Activated naive CD4-positive, alpha-beta T cell treated with anti-CD3 and anti-CD28 coated beads, Interleukin-2, amount 50 U/mL, for 72 hours (primary cell): ENCODE data around the gene PYROXD2. TPM values are rescaled to one million over a fixed set of nuclear protein-coding genes. Genes with fewer than 3 reads are reported as not detected.
"Not testable (repeated sequence)": the region's sequence is repeated elsewhere in the genome, so short reads cannot be mapped to it uniquely, and the experiment has no call there.

Source experiments
- ATAC-seq, 2 donors: fragments of 150-1000 bp; cut with Tn5 transposase; 2 replicates each; pipeline ENCODE4 v1.10.0; 2021; ENCODE audit warnings: mild to moderate bottlenecking in 2 of 2, moderate library complexity in 2 of 2
- DNase-seq, 2 donors: peaks; one replicate each; pipeline ENCODE4 v3.0.0; 2021 to 2022; ENCODE audit warnings: low spot score in 2 of 2
- H3K27ac Mint-ChIP-seq, 2 donors: one replicate each; pipeline ENCODE4 v1.8.0; 2022; ENCODE audit warnings: mild to moderate bottlenecking in 2 of 2, mixed read lengths in 2 of 2
- H3K36me3 Mint-ChIP-seq, 2 donors: one replicate each; pipeline ENCODE4 v1.8.0; 2022; ENCODE audit warnings: mixed read lengths in 2 of 2
- H3K9me3 Mint-ChIP-seq, 2 donors: one replicate each; pipeline ENCODE4 v1.8.0; 2022; ENCODE audit warnings: mixed read lengths in 2 of 2
- total RNA-seq, 2 donors: library from RNA; stranded (reverse); gene quantifications; one replicate each; pipeline ENCODE4 v1.2.3, GENCODE V29; 2022

PYROXD2 gene
- total RNA-seq, 2 donors from 2014 or later = 2.3 to 7.0 TPM

GRCh38 chr10:98367604-98368451 lies 47.2 kb downstream of the PYROXD2 start:
- H3K36me3 Mint-ChIP-seq = no peaks in the 10 kb centered on the region
- no peak overlapping the region for H3K27ac Mint-ChIP-seq
- DNase-seq (no peak), ATAC-seq (no peak)
- peaks cover 0 to 6% of the 10 kb centered on the region in 2 donors for H3K9me3 Mint-ChIP-seq

GRCh38 chr10:98366062-98366530 lies 48.9 kb downstream of the PYROXD2 start:
- Mint-ChIP-seq H3K27ac (no peak overlapping the region), H3K9me3 (peaks cover 0 to 6% of the 10 kb centered on the region in 2 donors), H3K36me3 (no peaks in the 10 kb centered on the region)
- ATAC-seq (no peak), DNase-seq (no peak)

DNA sequence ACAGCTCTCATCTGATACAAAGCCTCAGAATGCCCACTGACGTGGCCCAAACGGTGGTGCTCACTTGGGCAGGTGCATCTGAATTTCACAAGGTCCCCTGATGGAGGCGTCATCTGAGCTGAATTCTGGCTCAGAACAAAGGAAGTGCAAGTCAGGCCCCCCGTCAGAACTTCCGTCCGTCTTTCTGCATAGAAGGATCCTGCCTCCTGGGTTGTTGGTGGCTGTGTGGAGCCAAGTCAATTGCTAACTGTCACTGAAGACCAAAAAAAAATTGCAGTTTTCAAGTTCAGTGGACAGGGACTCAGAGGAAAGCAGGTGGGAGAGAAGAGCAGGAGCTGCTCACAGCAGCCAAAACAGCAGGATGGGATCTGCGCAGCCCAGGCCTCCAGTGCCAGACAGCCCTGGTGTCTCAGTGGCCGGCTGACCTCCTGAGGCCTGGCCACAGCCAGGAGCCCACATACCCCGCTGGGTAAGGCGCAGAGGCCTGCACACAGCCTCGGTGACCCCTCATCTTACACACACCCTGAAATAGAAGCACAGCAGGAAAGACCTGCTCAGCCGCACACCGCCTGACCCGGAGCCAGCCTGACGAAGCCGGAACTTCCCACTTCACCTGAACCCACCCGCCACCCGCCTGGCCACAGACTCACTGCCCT lies 49.4 kb downstream of the PYROXD2 start:
- ATAC-seq = no peak
- no peak for DNase-seq
- no peak overlapping the region for H3K27ac Mint-ChIP-seq
- H3K9me3 Mint-ChIP-seq = peaks cover 0 to 6% of the 10 kb centered on the region in 2 donors
- no peaks in the 10 kb centered on the region for H3K36me3 Mint-ChIP-seq

DNA sequence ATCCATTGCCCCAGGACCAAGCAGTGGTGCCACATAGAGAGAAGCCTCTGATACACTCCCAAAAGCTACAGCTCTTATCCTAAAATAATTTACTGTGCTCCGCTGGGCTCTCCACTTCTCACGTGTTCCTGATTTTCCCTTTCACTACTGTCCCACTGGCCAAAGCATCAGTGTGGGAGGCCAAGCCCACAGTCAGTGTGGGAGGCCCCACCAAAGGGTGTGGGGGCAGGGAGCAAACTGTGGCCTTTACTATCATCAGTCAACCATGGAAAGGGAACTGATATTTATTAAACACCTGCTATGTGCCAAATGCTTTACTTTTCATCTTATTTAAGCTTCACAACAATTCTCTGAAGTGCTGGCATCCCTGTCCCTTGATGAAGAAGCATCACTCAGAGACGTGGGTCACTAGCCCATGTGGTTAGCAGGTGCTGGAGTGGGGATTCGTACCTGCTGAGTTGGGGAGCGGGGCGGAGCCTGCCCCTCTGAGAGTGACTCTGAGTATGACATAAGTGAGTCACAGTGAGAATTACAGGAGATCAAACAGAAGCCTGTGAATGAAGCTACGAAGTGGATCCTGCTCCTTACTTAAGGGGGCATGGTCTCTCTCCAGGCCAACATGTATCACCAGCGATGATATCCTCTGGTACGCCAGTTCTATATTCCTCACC lies 50.4 kb downstream of the PYROXD2 start:
- H3K9me3 Mint-ChIP-seq = peaks cover 0 to 6% of the 10 kb centered on the region in 2 donors
- H3K27ac Mint-ChIP-seq = no peak overlapping the region
- ATAC-seq (no peak), DNase-seq (no peak)
- no peaks in the 10 kb centered on the region for H3K36me3 Mint-ChIP-seq

GRCh38 chr10:98363220-98363619 lies 51.8 kb downstream of the PYROXD2 start:
- no peak overlapping the region for H3K27ac Mint-ChIP-seq
- H3K36me3 Mint-ChIP-seq = no peaks in the 10 kb centered on the region
- peaks cover 0 to under 1% of the 10 kb centered on the region in 2 donors for H3K9me3 Mint-ChIP-seq
- ATAC-seq = no peak
- no peak for DNase-seq

- ATAC-seq (peak; percentile 96 to 97), DNase-seq (peak; percentile 25 to 57)
- no peaks in the 10 kb centered on the region for H3K9me3 Mint-ChIP-seq
- no peaks in the 10 kb centered on the region for H3K36me3 Mint-ChIP-seq
- H3K27ac Mint-ChIP-seq = no peak overlapping the region
These were observed 53.6 kb downstream of the PYROXD2 start for GRCh38 chr10:98361131-98362025.

DNA sequence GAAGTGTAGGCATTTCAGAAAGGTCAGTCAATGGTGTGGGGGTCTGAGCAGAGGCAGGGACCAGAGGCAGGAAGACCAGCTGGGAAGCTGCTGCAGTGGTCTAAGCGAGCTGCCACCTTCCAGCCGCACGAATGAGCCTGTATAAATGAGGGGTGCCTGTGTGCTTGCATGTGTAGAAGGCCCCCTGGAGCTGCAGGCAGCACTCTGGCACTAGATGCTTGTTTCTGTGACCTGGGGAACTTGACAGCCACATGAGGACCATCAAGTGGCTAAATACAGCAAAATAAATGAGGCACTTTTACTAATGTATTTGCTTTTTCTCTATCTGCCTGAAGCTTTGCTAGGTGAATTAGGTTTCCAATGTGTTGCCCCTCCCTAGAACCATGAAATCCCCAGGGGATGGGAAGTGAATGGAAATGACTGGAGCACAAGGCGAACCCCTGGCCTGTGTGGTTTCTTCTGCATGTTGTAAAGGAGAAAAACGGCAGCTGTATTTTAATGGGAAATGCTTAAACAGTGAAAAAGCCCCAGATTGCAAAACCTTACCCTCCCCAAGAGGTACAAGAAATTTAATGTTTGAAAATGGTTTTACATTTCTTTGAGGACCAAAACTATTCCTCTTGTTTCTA lies 57.7 kb downstream of the PYROXD2 start:
- ATAC-seq (no peak), DNase-seq (no peak)
- Mint-ChIP-seq H3K36me3 (no peaks in the 10 kb centered on the region), H3K9me3 (no peaks in the 10 kb centered on the region), H3K27ac (no peak overlapping the region)

DNA sequence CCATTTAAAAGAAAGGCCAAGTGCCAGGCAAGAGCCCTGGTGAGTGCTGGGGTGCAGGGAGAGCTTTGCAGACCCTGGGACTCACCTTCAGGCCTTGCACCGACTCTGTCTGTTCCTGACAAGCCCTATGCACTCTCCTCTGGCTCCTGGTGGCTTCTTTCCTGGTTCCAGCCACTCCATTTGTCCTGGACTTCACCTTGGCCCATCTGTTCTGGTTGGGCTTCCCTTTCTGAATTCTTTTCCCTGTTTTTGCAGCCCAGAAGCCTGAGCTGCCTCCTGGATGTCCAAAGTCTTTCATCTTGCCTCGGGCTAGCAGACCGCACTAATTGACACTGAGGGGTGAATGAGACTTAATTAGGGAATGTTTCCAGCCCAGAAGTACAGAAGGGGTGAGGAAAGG lies 60.5 kb downstream of the PYROXD2 start:
- ATAC-seq (no peak), DNase-seq (no peak)
- no peak overlapping the region for H3K27ac Mint-ChIP-seq
- H3K9me3 Mint-ChIP-seq = peaks cover 0 to 4% of the 10 kb centered on the region in 2 donors
- no peaks in the 10 kb centered on the region for H3K36me3 Mint-ChIP-seq

DNA sequence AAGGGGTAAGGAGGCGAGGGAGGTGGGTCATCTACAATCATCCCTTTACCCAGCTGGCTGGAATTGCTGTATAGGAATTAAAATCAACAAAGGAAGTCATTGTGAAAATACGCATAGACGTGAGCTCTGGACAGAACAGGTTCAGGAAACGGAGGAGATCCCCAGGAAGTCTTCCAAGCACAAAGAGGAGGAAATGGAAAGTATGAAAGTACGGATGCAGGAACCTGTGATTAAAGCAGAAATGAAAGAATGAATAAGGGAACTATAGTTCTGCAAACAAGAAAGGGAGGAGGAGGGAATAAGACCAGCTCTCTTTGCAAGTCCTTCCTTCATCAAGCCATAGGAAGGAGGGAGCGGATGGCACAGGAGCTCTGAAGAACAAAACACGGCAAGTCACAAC lies 61.8 kb downstream of the PYROXD2 start:
- Mint-ChIP-seq H3K36me3 (peaks cover 0 to 6% of the 10 kb centered on the region in 2 donors), H3K9me3 (peaks cover 3 to 4% of the 10 kb centered on the region in 2 donors), H3K27ac (no peak overlapping the region)
- DNase-seq (no peak), ATAC-seq (no peak)

- Mint-ChIP-seq H3K27ac (peak overlapping the region in 1 of 2 donors; percentile 82), H3K9me3 (peaks cover 8 to 9% of the 10 kb centered on the region in 2 donors), H3K36me3 (peaks cover 5 to 12% of the 10 kb centered on the region in 2 donors)
- ATAC-seq (no peak), DNase-seq (no peak)
These were observed 63.1 kb downstream of the PYROXD2 start for GRCh38 chr10:98351831-98352402.

- Mint-ChIP-seq H3K27ac (no peak overlapping the region), H3K36me3 (peaks cover 8 to 23% of the 10 kb centered on the region in 2 donors), H3K9me3 (peaks cover 13 to 19% of the 10 kb centered on the region in 2 donors)
- ATAC-seq (no peak), DNase-seq (no peak)
These were observed 65.5 kb downstream of the PYROXD2 start for GRCh38 chr10:98349508-98349922.

GRCh38 chr10:98346847-98347246 lies 68.1 kb downstream of the PYROXD2 start:
- Mint-ChIP-seq H3K27ac (peak overlapping the region in 1 of 2 donors; percentile 9), H3K36me3 (peaks cover 8 to 23% of the 10 kb centered on the region in 2 donors), H3K9me3 (peaks cover 13 to 19% of the 10 kb centered on the region in 2 donors)
- DNase-seq = no peak
- no peak for ATAC-seq

DNA sequence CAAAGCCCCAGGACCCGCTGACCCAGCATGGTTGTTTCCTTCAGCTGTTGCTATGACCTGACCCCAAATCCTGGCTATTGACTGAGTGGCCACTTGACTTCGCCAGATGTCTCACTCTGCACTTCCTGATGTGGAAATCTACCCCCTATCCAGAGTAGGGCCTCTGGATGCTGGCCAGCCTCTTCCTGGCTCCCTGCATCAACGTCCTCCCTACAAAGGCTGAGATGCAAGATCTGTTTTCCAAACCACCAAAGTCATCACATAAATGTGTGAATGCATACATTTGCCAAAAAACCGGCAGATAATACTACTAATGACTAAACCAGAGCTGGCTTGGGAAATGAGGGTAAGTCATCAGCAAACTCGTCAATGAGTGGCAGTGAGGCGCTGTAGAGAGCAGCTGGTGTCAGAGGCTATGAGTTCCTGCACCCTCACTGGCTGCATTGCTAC lies 70.4 kb downstream of the PYROXD2 start:
- H3K36me3 Mint-ChIP-seq = peaks cover 8 to 23% of the 10 kb centered on the region in 2 donors

DNA sequence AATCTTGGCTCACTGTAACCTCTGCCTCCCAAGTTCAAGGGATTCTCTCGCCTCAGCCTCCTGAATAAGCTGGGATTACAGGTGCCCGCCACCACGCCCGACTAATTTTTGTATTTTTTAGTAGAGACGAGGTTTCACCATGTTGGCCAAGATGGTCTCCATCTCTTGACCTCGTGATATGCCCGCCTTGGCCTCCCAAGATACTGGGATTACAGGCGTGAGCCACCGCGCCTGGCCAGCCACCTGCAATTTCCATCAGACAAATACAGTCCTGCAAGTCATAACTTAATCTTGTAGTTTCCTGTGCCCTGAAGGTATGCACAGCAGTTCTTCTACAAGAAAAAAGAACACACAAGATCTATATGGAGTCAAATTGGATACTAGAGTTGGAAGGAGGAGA lies 73.3 kb downstream of the PYROXD2 start:
- not testable (repeated sequence) for ATAC-seq, H3K36me3 Mint-ChIP-seq, H3K9me3 Mint-ChIP-seq, DNase-seq
- peak overlapping the region in 1 of 2 donors; percentile 55 for H3K27ac Mint-ChIP-seq

More for the DNA sequence above, 70.4 kb downstream of the PYROXD2 start:
- Mint-ChIP-seq H3K9me3 (peaks cover 13 to 15% of the 10 kb centered on the region in 2 donors), H3K27ac (no peak overlapping the region)
- DNase-seq (no peak), ATAC-seq (no peak)

- Mint-ChIP-seq H3K36me3 (peaks cover 0 to 3% of the 10 kb centered on the region in 2 donors), H3K27ac (no peak overlapping the region), H3K9me3 (peaks cover 0 to under 1% of the 10 kb centered on the region in 2 donors)
- DNase-seq = no peak
- ATAC-seq = no peak
These were observed 74.1 kb downstream of the PYROXD2 start for GRCh38 chr10:98340940-98341310.
